Suprapubic skin (tissue), 4 donors: ENCODE measurements around the gene SGO1. TPM values are rescaled to one million over a fixed set of nuclear protein-coding genes. Genes with fewer than 3 reads are reported as not detected.

Source experiments
- DNase-seq, 2 donors: peaks; one replicate each; pipeline ENCODE4 v3.0.0-alpha.2; 2019; ENCODE audit warnings: low spot score in 2 of 2
- H3K27ac ChIP-seq: fragments of 200-600 bp; sonication (generic); one replicate; pipeline ENCODE4 v1.5.1; 2019
- H3K27me3 ChIP-seq: fragments of 200-600 bp; sonication (generic); one replicate; pipeline ENCODE4 v1.5.1; 2019
- H3K36me3 ChIP-seq: fragments of 200-600 bp; sonication (generic); one replicate; pipeline ENCODE4 v1.5.1; 2019
- H3K4me1 ChIP-seq: fragments of 200-600 bp; sonication (generic); one replicate; pipeline ENCODE4 v1.5.1; 2019
- H3K4me3 ChIP-seq: fragments of 200-600 bp; sonication (generic); one replicate; pipeline ENCODE4 v1.5.1; 2019; ENCODE audit warnings: mild to moderate bottlenecking
- H3K9me3 ChIP-seq: fragments of 200-600 bp; sonication (generic); one replicate; pipeline ENCODE4 v1.5.1; 2019
- EP300 ChIP-seq: sonication (generic); formaldehyde crosslinking; IDR thresholded peaks from one replicate; pipeline ENCODE4 v1.6.1; 2017; ENCODE audit warnings: antibody characterized with exemption
- POLR2A ChIP-seq, 2 donors: fragments of 450-650 bp; IDR thresholded peaks; one replicate each; pipeline ENCODE4 v1.6.1; 2017; ENCODE audit warnings: antibody characterized with exemption in 2 of 2, mild to moderate bottlenecking in 2 of 2, moderate library complexity in 2 of 2
- POLR2AphosphoS5 ChIP-seq, 3 donors: sonication (generic); formaldehyde crosslinking; IDR thresholded peaks; one replicate each; pipeline ENCODE4 v1.6.1; 2017; ENCODE audit warnings: antibody characterized with exemption in 3 of 3
- WGBS: methylation state at CpG from one replicate; pipeline ENCODE4 v1.1.5; 2018; 5-methylcytosine and 5-hydroxymethylcytosine counted together
- total RNA-seq, 4 donors: library from RNA; depleted of rRNA; stranded (reverse); fragments of >200 nt; gene quantifications; one replicate each; pipeline ENCODE4 v1.1.0, GENCODE V29; 2016
- TF ChIP-seq, protein P1 (sequence below), 2 donors: fragments of 200-600 bp in 1 of 2; fragments of 450-650 bp in 1 of 2; sonication (generic) in 1 of 2; IDR thresholded peaks; one replicate each; pipeline ENCODE4 v1.5.1; 2016 to 2019; ENCODE audit warnings: antibody characterized with exemption in 2 of 2, mild to moderate bottlenecking in 1 of 2, moderate library complexity in 1 of 2

Gene SGO1
- total RNA-seq, 4 donors from 2014 or later = 0.89 to 2.6 (median 1.6) TPM

DNA sequence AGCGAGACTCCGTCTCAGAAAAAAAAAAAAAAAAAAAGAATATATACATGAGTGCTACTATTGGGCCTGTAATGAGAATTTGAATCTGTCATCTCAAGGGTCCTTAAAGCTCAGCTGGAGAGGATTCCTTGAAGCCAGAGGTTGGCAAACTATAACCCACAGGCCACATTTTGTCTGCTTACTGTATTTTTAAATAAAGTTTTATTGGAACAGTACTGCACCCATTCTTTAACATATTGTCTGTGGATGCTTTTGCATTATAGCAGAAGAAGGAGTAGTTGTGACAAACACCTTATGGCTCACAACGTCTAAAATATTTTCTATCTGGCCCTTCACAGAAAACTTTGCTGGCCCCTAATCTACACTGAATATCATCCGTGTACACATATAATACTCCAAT lies 60.7 kb downstream of the SGO1 start:
- Histone ChIP-seq H3K4me1 (no peaks in the 10 kb centered on the region), H3K27ac (no peak overlapping the region), H3K4me3 (no peak overlapping the region), H3K27me3 (no peaks in the 10 kb centered on the region), H3K36me3 (peaks cover 63% of the 10 kb centered on the region), H3K9me3 (no peaks in the 10 kb centered on the region)
- WGBS = 94% methylated on average over 4 of the region's 4 CpGs
- TF ChIP-seq, protein P1, sequence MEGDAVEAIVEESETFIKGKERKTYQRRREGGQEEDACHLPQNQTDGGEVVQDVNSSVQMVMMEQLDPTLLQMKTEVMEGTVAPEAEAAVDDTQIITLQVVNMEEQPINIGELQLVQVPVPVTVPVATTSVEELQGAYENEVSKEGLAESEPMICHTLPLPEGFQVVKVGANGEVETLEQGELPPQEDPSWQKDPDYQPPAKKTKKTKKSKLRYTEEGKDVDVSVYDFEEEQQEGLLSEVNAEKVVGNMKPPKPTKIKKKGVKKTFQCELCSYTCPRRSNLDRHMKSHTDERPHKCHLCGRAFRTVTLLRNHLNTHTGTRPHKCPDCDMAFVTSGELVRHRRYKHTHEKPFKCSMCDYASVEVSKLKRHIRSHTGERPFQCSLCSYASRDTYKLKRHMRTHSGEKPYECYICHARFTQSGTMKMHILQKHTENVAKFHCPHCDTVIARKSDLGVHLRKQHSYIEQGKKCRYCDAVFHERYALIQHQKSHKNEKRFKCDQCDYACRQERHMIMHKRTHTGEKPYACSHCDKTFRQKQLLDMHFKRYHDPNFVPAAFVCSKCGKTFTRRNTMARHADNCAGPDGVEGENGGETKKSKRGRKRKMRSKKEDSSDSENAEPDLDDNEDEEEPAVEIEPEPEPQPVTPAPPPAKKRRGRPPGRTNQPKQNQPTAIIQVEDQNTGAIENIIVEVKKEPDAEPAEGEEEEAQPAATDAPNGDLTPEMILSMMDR (IDR thresholded peaks at IDR 0.05) = no peak
- TF ChIP-seq EP300 (no peak), POLR2AphosphoS5 (IDR thresholded peaks at IDR 0.05) (no peak), POLR2A (IDR thresholded peaks at IDR 0.05) (no peak)
- no peak for DNase-seq

- Histone ChIP-seq H3K27ac (no peak overlapping the region), H3K4me1 (no peaks in the 10 kb centered on the region), H3K4me3 (no peak overlapping the region), H3K27me3 (no peaks in the 10 kb centered on the region), H3K9me3 (no peaks in the 10 kb centered on the region), H3K36me3 (peaks cover 63% of the 10 kb centered on the region)
- no peak for TF ChIP-seq POLR2A (IDR thresholded peaks at IDR 0.05)
- TF ChIP-seq POLR2AphosphoS5 (IDR thresholded peaks at IDR 0.05) = no peak
- TF ChIP-seq, protein P1 (IDR thresholded peaks at IDR 0.05) = no peak
- DNase-seq = no peak
- 80% methylated on average over 2 of the region's 2 CpGs for WGBS
These were observed 62.8 kb downstream of the SGO1 start for GRCh38 chr3:20123131-20123652.

DNA sequence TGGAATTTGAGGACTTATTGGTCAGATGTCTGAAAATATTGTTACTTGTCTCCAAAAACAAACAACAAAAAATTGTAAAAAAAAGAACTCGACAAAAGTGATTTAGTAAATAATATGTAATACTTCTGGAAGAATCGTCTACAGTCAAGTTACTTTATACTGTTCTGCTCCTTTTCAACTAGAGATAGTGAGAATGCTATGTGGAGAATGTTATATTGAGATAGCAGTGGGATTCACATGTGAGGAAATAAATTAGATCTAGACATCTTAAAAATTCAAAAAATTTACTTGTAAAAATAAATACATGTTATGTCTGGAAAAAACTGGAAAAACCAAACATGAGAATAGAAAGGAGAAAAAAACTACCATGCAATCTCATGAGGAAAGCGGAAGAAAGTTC lies 64.9 kb downstream of the SGO1 start:
- no peaks in the 10 kb centered on the region for H3K4me1 ChIP-seq
- TF ChIP-seq POLR2AphosphoS5 (IDR thresholded peaks at IDR 0.05) = no peak
- no peak for DNase-seq
- H3K27ac ChIP-seq = no peak overlapping the region
- H3K36me3 ChIP-seq = peaks cover 48% of the 10 kb centered on the region
- no peaks in the 10 kb centered on the region for H3K27me3 ChIP-seq
- no peak overlapping the region for H3K4me3 ChIP-seq
- WGBS = 89% methylated on average over 3 of the region's 3 CpGs
- no peaks in the 10 kb centered on the region for H3K9me3 ChIP-seq

Other genes starting within 250 kb of the SGO1 start
- 100 to 1,000 TPM in 1 of 4 donors, 10 to 100 TPM in 3; 82.4 to 108 (median 94.4) TPM for gene RAB5A, start 239.1 kb downstream of the SGO1 start, total RNA-seq
- gene PP2D1, start 173.9 kb downstream of the SGO1 start, total RNA-seq = not detected
- gene KAT2B, start 145.8 kb downstream of the SGO1 start, total RNA-seq = 10 to 100 TPM; 35.7 to 63.7 (median 40.2) TPM